ENCODE results near the gene CDCP2. TPM values are rescaled to one million over a fixed set of nuclear protein-coding genes. Genes with fewer than 3 reads are reported as not detected.

The CDCP2 gene
- not detected for total RNA-seq (2021; fragmentation: NEBNext Ultra II Directional; extraction: Animal tissue kit (Norgen Biotek cat#: 25700))
- long read RNA-seq: 0 reads

GRCh38 chr1:54152696-54153095, at the start of gene CDCP2:
Gene CDCP2 (minus strand): TSS chr1:54153000. CDS start chr1:54152922, 78 bp downstream.
- peaks cover 12% of the 10 kb centered on the region for H3K4me1 Mint-ChIP-seq (ENCODE audit: low read depth)
- no peak within 1 kb of the TSS for H3K27ac Mint-ChIP-seq
- peaks cover 2% of the 10 kb centered on the region; the same call in 1 of the 2 replicates for H3K27me3 Mint-ChIP-seq (ENCODE audit: insufficient read depth)
- H3K36me3 Mint-ChIP-seq (ENCODE audit: low read depth): no peaks in the 10 kb centered on the region
- H3K4me3 Mint-ChIP-seq: peak within 1 kb of the TSS; percentile 23; the same call in 1 of the 2 replicates
- TF ChIP-seq, protein P1, sequence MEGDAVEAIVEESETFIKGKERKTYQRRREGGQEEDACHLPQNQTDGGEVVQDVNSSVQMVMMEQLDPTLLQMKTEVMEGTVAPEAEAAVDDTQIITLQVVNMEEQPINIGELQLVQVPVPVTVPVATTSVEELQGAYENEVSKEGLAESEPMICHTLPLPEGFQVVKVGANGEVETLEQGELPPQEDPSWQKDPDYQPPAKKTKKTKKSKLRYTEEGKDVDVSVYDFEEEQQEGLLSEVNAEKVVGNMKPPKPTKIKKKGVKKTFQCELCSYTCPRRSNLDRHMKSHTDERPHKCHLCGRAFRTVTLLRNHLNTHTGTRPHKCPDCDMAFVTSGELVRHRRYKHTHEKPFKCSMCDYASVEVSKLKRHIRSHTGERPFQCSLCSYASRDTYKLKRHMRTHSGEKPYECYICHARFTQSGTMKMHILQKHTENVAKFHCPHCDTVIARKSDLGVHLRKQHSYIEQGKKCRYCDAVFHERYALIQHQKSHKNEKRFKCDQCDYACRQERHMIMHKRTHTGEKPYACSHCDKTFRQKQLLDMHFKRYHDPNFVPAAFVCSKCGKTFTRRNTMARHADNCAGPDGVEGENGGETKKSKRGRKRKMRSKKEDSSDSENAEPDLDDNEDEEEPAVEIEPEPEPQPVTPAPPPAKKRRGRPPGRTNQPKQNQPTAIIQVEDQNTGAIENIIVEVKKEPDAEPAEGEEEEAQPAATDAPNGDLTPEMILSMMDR (IDR thresholded peaks at IDR 0.05): no peak
- no peaks in the 10 kb centered on the region for H3K9me3 Mint-ChIP-seq
- DNase-seq: no peak

DNA sequence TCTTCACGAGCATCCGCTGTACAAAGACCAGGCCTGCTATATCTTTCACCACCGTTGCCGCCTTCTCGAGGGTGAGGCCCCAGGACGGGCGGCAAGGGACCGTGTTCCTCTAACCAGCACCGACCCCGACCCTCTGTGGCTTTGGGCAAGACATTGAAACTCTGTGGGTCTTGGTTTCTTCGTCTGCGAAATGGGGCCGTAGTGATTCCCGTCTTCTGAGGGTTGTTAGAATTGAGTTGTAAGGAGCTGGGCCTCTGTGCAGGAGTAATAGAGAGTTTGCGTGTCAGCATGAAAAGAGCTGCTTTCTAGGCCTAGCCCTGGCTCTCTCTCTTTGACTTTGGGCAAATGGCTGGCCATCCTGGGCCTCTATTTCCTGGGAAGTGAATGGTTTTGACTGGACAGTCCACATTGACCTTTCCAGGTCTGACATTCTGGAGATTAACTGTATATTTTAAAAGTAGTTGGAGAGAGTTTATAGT, 47.8 kb upstream of the CDCP2 start:
- TF ChIP-seq, protein P1 (IDR thresholded peaks at IDR 0.05): no peak
- peak overlapping the region; percentile 84 for H3K27ac Mint-ChIP-seq
- no peak for DNase-seq
- no peaks in the 10 kb centered on the region for H3K27me3 Mint-ChIP-seq (ENCODE audit: insufficient read depth)
- H3K9me3 Mint-ChIP-seq: no peaks in the 10 kb centered on the region
- H3K36me3 Mint-ChIP-seq (ENCODE audit: low read depth): peaks cover 8% of the 10 kb centered on the region
- H3K4me1 Mint-ChIP-seq (ENCODE audit: low read depth): peaks cover 37% of the 10 kb centered on the region
- peak overlapping the region; percentile 96 for H3K4me3 Mint-ChIP-seq

DNA sequence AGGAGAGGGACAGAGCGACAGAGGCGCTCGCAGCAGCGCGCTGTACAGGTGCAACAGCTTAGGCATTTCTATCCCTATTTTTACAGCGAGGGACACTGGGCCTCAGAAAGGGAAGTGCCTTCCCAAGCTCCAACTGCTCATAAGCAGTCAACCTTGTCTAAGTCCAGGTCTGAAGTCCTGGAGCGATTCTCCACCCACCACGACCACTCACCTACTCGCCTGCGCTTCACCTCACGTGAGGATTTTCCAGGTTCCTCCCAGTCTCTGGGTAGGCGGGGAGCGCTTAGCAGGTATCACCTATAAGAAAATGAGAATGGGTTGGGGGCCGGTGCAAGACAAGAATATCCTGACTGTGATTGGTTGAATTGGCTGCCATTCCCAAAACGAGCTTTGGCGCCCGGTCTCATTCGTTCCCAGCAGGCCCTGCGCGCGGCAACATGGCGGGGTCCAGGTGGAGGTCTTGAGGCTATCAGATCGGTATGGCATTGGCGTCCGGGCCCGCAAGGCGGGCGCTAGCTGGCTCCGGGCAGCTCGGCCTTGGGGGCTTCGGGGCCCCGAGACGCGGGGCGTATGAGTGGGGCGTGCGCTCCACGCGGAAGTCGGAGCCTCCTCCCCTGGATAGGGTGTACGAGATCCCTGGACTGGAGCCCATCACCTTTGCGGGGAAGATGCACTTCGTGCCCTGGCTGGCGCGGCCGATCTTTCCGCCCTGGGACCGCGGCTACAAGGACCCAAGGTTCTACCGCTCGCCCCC, 47.1 kb upstream of the CDCP2 start, which contains the start of the genes CYB5RL and MRPL37:
Gene CYB5RL (minus strand): TSS at position 266 of the 754 bp plus-strand sequence. CDS start 4,414 bp downstream, outside the sequence.
Gene MRPL37 (plus strand): TSS at position 403 of the 754 bp plus-strand sequence. CDS start 77 bp downstream, at position 480.
- TF ChIP-seq, protein P1 (IDR thresholded peaks at IDR 0.05): no peak
- H3K9me3 Mint-ChIP-seq: no peaks in the 10 kb centered on the region
- H3K27me3 Mint-ChIP-seq (ENCODE audit: insufficient read depth): no peaks in the 10 kb centered on the region
- H3K4me1 Mint-ChIP-seq (ENCODE audit: low read depth): peaks cover 37% of the 10 kb centered on the region
- H3K4me3 Mint-ChIP-seq: peak within 1 kb of the TSS; percentile 96
- peaks cover 2% of the 10 kb centered on the region for H3K36me3 Mint-ChIP-seq (ENCODE audit: low read depth)
- peak; percentile 97 for DNase-seq
- H3K27ac Mint-ChIP-seq: peak within 1 kb of the TSS; percentile 84

GRCh38 chr1:54199151-54199764, 46.5 kb upstream of the CDCP2 start:
- Mint-ChIP-seq H3K27me3 (ENCODE audit: insufficient read depth) (no peaks in the 10 kb centered on the region), H3K9me3 (no peaks in the 10 kb centered on the region), H3K4me3 (peak overlapping the region; percentile 96), H3K36me3 (ENCODE audit: low read depth) (no peaks in the 10 kb centered on the region; the same call in 1 of the 2 replicates), H3K4me1 (ENCODE audit: low read depth) (peaks cover 37% of the 10 kb centered on the region), H3K27ac (peak overlapping the region; percentile 84)
- TF ChIP-seq, protein P1 (IDR thresholded peaks at IDR 0.05): no peak
- DNase-seq: no peak

DNA sequence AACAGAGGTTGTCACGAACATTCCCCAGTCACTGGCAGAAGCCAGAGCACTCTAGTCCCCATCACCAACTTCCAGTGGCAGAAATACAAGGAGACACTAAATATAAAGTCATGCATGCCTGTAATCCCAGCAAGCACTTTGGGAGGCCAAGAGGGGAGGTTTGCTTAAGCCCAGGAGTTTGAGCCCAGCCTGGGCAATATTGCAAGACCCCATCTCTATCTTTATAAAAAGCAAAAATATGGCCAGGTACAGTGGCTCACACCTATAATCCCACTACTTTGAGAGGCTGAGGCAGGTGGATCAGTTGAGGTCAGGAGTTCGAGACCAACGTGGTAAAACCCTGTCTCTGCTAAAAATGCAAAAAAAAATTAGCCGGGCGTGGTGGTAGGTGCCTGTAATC, 40.7 kb upstream of the CDCP2 start:
- Mint-ChIP-seq H3K27me3 (ENCODE audit: insufficient read depth) (no peaks in the 10 kb centered on the region; the same call in none of the 2 replicates), H3K36me3 (ENCODE audit: low read depth) (no peaks in the 10 kb centered on the region), H3K4me1 (ENCODE audit: low read depth) (peaks cover 4% of the 10 kb centered on the region), H3K9me3 (no peaks in the 10 kb centered on the region), H3K27ac (no peak overlapping the region), H3K4me3 (no peak overlapping the region)
- TF ChIP-seq, protein P1 (IDR thresholded peaks at IDR 0.05): no peak
- DNase-seq: no peak
